ENCODE results near the gene GSTM3. TPM values are rescaled to one million over a fixed set of nuclear protein-coding genes. Genes with fewer than 3 reads are reported as not detected.

Gene GSTM3
- total and polyA plus RNA-seq, 9 of the 15 experiments (the other 6 are each of a cell fraction or from before 2014, with no cell fraction given) = 3.9 to 24.5 (median 9.4) TPM

DNA sequence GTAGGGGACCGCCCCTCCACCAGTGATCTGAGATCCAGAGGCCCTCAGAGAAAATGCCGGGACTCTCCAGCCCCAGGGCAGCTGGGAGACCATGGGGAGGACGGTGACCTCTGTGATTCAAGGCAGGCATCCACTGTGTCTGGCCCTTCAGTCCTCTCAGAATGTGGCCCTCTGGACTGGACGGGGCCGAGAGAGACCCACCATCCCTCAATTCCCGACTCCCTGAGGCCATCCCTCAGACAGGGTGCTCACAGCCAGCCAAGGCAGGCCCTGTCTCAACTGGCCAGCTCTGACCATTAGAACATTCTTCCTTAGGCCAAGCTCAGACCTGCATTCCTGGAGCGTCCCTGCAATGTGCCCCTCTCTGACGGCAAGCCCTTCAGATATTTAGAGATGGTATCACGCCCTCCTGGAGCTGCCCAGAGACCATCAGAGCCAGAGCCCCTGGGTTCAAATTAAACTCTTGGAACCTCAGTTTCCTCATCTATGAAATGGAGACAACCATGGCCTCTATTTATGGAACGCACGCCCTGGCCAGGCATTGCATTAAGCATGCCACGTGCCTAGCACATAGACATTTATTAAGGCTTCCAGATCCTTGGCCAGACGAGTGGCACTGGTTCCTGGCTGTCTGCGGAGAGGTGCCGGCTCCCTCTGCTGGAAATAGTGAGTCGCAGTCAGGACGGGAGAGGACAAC, 32.5 kb upstream of the GSTM3 start (continued):
- TF ChIP-seq, protein P1, sequence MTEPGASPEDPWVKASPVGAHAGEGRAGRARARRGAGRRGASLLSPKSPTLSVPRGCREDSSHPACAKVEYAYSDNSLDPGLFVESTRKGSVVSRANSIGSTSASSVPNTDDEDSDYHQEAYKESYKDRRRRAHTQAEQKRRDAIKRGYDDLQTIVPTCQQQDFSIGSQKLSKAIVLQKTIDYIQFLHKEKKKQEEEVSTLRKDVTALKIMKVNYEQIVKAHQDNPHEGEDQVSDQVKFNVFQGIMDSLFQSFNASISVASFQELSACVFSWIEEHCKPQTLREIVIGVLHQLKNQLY (CRISPR knock-in tag; conservative IDR thresholded peaks at IDR 0.05) = no peak
- TF ChIP-seq ELF1 (tag; IDR thresholded peaks at IDR 0.05) (no peak), RBM17 (IDR thresholded peaks at IDR 0.05; ENCODE audit: borderline replicate concordance, low read depth, low read length) (no peak), SRSF9 (IDR thresholded peaks at IDR 0.05; ENCODE audit: borderline replicate concordance, low read depth, low read length) (no peak), LCOR (CRISPR knock-in tag; IDR thresholded peaks at IDR 0.05) (peak; percentile 57; the same call in 1 of the 2 replicates), NR3C1 (CRISPR knock-in tag; IDR thresholded peaks at IDR 0.05) (no peak), ETS2 (tag; IDR thresholded peaks at IDR 0.05; ENCODE audit: borderline replicate concordance, poor library complexity, severe bottlenecking) (no peak), CSDE1 (IDR thresholded peaks at IDR 0.05) (no peak), ETV5 (CRISPR knock-in tag; IDR thresholded peaks at IDR 0.05; ENCODE audit: low read depth) (no peak), ATF2 (CRISPR knock-in tag; IDR thresholded peaks at IDR 0.05) (no peak), HNRNPL (IDR thresholded peaks at IDR 0.05; ENCODE audit: low read depth, low read length) (no peak), ZNF668 (CRISPR knock-in tag; IDR thresholded peaks at IDR 0.05) (no peak), NFYB (IDR thresholded peaks at IDR 0.05; ENCODE audit: extremely low read depth, insufficient read length) (no peak), ZNF347 (CRISPR knock-in tag; IDR thresholded peaks at IDR 0.05; ENCODE audit: low read depth) (no peak), U2AF2 (optimal IDR thresholded peaks at IDR 0.05; ENCODE audit: low read depth, low read length) (no peak), CHCHD3 (CRISPR knock-in tag; IDR thresholded peaks at IDR 0.05) (no peak), ZNF445 (CRISPR knock-in tag; IDR thresholded peaks at IDR 0.05; ENCODE audit: low read depth) (0 out of 2 replicates have a peak, but pooled peaks have one; percentile 20)
- TF ChIP-seq, protein P2, sequence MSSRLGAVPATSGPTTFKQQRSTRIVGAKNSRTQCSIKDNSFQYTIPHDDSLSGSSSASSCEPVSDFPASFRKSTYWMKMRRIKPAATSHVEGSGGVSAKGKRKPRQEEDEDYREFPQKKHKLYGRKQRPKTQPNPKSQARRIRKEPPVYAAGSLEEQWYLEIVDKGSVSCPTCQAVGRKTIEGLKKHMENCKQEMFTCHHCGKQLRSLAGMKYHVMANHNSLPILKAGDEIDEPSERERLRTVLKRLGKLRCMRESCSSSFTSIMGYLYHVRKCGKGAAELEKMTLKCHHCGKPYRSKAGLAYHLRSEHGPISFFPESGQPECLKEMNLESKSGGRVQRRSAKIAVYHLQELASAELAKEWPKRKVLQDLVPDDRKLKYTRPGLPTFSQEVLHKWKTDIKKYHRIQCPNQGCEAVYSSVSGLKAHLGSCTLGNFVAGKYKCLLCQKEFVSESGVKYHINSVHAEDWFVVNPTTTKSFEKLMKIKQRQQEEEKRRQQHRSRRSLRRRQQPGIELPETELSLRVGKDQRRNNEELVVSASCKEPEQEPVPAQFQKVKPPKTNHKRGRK (tag; IDR thresholded peaks at IDR 0.05) = no peak
- TF ChIP-seq, protein P3, sequence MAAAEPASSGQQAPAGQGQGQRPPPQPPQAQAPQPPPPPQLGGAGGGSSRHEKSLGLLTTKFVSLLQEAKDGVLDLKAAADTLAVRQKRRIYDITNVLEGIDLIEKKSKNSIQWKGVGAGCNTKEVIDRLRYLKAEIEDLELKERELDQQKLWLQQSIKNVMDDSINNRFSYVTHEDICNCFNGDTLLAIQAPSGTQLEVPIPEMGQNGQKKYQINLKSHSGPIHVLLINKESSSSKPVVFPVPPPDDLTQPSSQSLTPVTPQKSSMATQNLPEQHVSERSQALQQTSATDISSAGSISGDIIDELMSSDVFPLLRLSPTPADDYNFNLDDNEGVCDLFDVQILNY (CRISPR knock-in tag; IDR thresholded peaks at IDR 0.05) = no peak
- TF ChIP-seq, protein P4, sequence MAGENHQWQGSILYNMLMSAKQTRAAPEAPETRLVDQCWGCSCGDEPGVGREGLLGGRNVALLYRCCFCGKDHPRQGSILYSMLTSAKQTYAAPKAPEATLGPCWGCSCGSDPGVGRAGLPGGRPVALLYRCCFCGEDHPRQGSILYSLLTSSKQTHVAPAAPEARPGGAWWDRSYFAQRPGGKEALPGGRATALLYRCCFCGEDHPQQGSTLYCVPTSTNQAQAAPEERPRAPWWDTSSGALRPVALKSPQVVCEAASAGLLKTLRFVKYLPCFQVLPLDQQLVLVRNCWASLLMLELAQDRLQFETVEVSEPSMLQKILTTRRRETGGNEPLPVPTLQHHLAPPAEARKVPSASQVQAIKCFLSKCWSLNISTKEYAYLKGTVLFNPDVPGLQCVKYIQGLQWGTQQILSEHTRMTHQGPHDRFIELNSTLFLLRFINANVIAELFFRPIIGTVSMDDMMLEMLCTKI (IDR thresholded peaks at IDR 0.05; ENCODE audit: partially characterized antibody) = no peak
